ENCODE results near the gene ATG16L2. TPM values are rescaled to one million over a fixed set of nuclear protein-coding genes. Genes with fewer than 3 reads are reported as not detected.

The ATG16L2 gene
- total and polyA plus RNA-seq, 2 donors (not counting 3 experiments of a cell fraction or from before 2014, with no cell fraction given) = 26.5 to 30.5 TPM

GRCh38 chr11:72815110-72815618 lies 953 bp downstream of the ATG16L2 start:
- intact Hi-C loops (cut with micrococcal nuclease) = loop anchor here (1.0 kb wide), 1 partner anchor 327 kb away; the partner anchor contains the start of gene FCHSD2
- TSS peak; percentile 57 for BruUV-seq (replicated peaks)
- POLR2A ChIA-PET = no interaction called here
- CTCF ChIA-PET = interaction anchor here (1.0 to 1.7 kb wide), 4 partner anchors 21 to 327 kb away, joined by 3 to 19 read pairs (median 6); partner anchors contain the start of genes FCHSD2 and STARD10
- Histone ChIP-seq H3K36me3 (ENCODE audit: control insufficient read depth in 2 of 2, extremely low read depth in 1 of 2, insufficient read depth in 2 of 2, low read length in 2 of 2) (peaks cover 5 to 6% of the 10 kb centered on the region in 2 experiments), H3K9ac (replicated peaks; ENCODE audit: extremely low read depth, insufficient read depth, low read length) (peak overlapping the region; percentile 96), H3K27ac (ENCODE audit: insufficient read depth, low read depth, low read length) (peak overlapping the region; percentile 67), H3K4me3 (replicated peaks in 1 of 3; ENCODE audit: insufficient read depth in 1 of 3, low read depth in 1 of 3, low read length in 3 of 3) (peak overlapping the region; percentile 5 to 88 (median 45)), H3K4me2 (ENCODE audit: insufficient read depth, low read length) (peak overlapping the region; percentile 65), H3K9me1 (replicated peaks; ENCODE audit: control insufficient read depth, extremely low read depth, insufficient read depth, low read length) (no peaks in the 10 kb centered on the region), H4K20me1 (replicated peaks; ENCODE audit: control insufficient read depth, extremely low read depth, insufficient read depth, low read length) (no peaks in the 10 kb centered on the region), H3K79me2 (ENCODE audit: control insufficient read depth, insufficient read depth, low read length) (peaks cover 28% of the 10 kb centered on the region), H3K4me1 (ENCODE audit: control insufficient read depth, extremely low read depth, insufficient read depth, low read length) (peaks cover 31% of the 10 kb centered on the region), H2AFZ (ENCODE audit: low read depth, low read length) (peak overlapping the region; percentile 38), H3K9me3 (replicated peaks; ENCODE audit: control insufficient read depth, insufficient read depth, low read length) (no peaks in the 10 kb centered on the region), H3K27me3 (ENCODE audit: control insufficient read depth in 2 of 2, insufficient read depth in 2 of 2, low read length in 2 of 2) (no peaks in the 10 kb centered on the region)
- DNase-seq (ENCODE audit: low read depth, low spot score) (no peak), FAIRE-seq (no peak)
- dilution Hi-C loops (cut with MboI; ENCODE audit: extremely low pct_ligation_motif_present, low sequenced_read_pairs) = no loop called here
- no peak for TF ChIP-seq GATA2 (IDR thresholded peaks at IDR 0.05; ENCODE audit: insufficient read depth, insufficient read length, low read depth, low read length)
- no peak for TF ChIP-seq POLR2A (IDR thresholded peaks at IDR 0.05; ENCODE audit: low read depth, low read length)
- TF ChIP-seq, protein P1, sequence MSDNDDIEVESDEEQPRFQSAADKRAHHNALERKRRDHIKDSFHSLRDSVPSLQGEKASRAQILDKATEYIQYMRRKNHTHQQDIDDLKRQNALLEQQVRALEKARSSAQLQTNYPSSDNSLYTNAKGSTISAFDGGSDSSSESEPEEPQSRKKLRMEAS (IDR thresholded peaks at IDR 0.05; ENCODE audit: insufficient read depth, insufficient read length) = no peak
- no peak for TF ChIP-seq JUN (IDR thresholded peaks at IDR 0.05; ENCODE audit: borderline replicate concordance, insufficient read depth, insufficient read length, low read depth)
- no peak for TF ChIP-seq FOS (IDR thresholded peaks at IDR 0.05; ENCODE audit: borderline replicate concordance, insufficient read depth, low read length)
- no peak for TF ChIP-seq EZH2 (IDR thresholded peaks at IDR 0.05; ENCODE audit: borderline replicate concordance, low read depth, low read length, severe bottlenecking)
- TF ChIP-seq CTCF (IDR thresholded peaks at IDR 0.05; ENCODE audit: extremely low read depth in 1 of 2, insufficient read depth in 1 of 2, low read depth in 1 of 2, low read length in 2 of 2) = no peak
- no peak for TF ChIP-seq POLR2AphosphoS5 (IDR thresholded peaks at IDR 0.05; ENCODE audit: insufficient read depth, low read depth, low read length)
- no peak for TF ChIP-seq MYC (IDR thresholded peaks at IDR 0.05; ENCODE audit: low read depth, low read length)

All from endothelial cell of umbilical vein (primary cell).